ENCODE measurements around the gene TBXA2R.

The TBXA2R gene

GRCh38 chr19:3610745-3611717, 4.4 kb upstream of the TBXA2R start:
- no peaks in the 10 kb centered on the region for H3K27me3 ChIP-seq (ENCODE audit: low read length)
- no peaks in the 10 kb centered on the region for H4K20me1 ChIP-seq (ENCODE audit: low read depth, low read length)
- no peaks in the 10 kb centered on the region for H3F3A ChIP-seq (ENCODE audit: insufficient read depth)
- H3K9me3 ChIP-seq (ENCODE audit: insufficient read depth, low read length), result no peaks in the 10 kb centered on the region
- no peaks in the 10 kb centered on the region for H3K9me2 ChIP-seq (replicated peaks; ENCODE audit: insufficient read depth, low read length)
- H3K9ac ChIP-seq (ENCODE audit: low read length), result no peak overlapping the region
- no peak overlapping the region for H2AFZ ChIP-seq (ENCODE audit: low read depth, low read length, severe bottlenecking)
- no peaks in the 10 kb centered on the region for H3K79me2 ChIP-seq (ENCODE audit: insufficient read depth, low read length)
- TF ChIP-seq EZH2phosphoT487 (conservative IDR thresholded peaks at IDR 0.05; ENCODE audit: low read length) (no peak), CTCF (IDR thresholded peaks at IDR 0.05; ENCODE audit: insufficient read depth, low read length, poor library complexity, severe bottlenecking) (no peak)
- no peak overlapping the region for H3K4me2 ChIP-seq (ENCODE audit: low read depth, low read length, poor library complexity, severe bottlenecking)
- H3K4me3 ChIP-seq (ENCODE audit: insufficient read depth, low read length, poor library complexity, severe bottlenecking), result no peak overlapping the region
- no peak overlapping the region for H3K27ac ChIP-seq (ENCODE audit: low read depth, low read length)
- H3K36me3 ChIP-seq (ENCODE audit: low read length), result no peaks in the 10 kb centered on the region

DNA sequence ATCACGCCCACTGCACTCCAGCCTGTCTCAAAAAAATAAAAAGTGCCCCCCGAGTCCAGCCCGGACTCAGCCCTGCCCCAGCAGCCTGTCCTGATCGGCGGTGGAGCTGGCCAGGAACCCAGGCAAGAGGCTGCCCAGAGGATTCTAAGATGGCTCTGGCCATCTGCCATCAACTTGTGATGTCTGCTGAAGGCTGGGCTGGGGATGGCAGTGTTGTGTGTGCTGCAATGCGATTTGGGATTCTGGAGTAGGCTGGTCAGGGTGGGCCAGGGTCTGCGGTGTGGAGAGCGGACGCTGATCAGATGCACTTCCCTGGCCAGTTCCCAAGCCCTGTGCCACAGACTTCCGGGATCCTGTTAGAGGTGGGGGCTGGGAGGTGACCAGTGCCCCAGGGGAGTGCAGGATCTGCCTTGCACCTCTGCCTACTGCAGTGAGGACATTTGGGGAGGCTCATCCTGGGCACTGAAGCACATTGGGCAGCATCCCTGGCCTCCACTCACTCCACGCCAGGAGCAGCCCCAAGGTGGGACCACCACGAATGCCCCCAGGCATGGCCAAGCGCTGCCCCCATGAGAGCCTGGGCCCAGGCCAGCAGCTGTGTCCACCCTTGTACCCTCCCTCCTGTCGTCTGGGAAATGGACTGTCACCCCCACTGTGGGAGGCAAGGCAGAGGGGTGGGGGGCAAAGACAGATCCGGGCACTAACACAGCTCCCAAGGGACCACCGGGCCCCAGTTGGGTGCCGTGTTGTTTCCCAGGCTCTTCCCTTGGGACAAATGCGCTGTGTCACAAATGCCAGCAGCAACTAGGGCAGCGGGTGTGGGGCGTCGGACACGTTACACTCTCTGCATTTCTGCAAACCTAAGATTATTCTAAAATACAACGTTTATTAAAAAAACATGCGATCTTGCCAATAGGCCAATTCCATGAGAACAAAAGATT, 3.4 kb upstream of the TBXA2R start:
- Histone ChIP-seq H3K9ac (ENCODE audit: low read length) (no peak overlapping the region), H3K4me3 (ENCODE audit: insufficient read depth, low read length, poor library complexity, severe bottlenecking) (no peak overlapping the region), H3K9me2 (replicated peaks; ENCODE audit: insufficient read depth, low read length) (no peaks in the 10 kb centered on the region), H4K20me1 (ENCODE audit: low read depth, low read length) (no peaks in the 10 kb centered on the region), H2AFZ (ENCODE audit: low read depth, low read length, severe bottlenecking) (no peak overlapping the region), H3K9me3 (ENCODE audit: insufficient read depth, low read length) (no peaks in the 10 kb centered on the region), H3K36me3 (ENCODE audit: low read length) (no peaks in the 10 kb centered on the region), H3K27me3 (ENCODE audit: low read length) (no peaks in the 10 kb centered on the region), H3K27ac (ENCODE audit: low read depth, low read length) (no peak overlapping the region), H3F3A (ENCODE audit: insufficient read depth) (no peaks in the 10 kb centered on the region), H3K79me2 (ENCODE audit: insufficient read depth, low read length) (no peaks in the 10 kb centered on the region), H3K4me2 (ENCODE audit: low read depth, low read length, poor library complexity, severe bottlenecking) (no peak overlapping the region)
- no peak for TF ChIP-seq EZH2phosphoT487 (conservative IDR thresholded peaks at IDR 0.05; ENCODE audit: low read length)
- no peak for TF ChIP-seq CTCF (IDR thresholded peaks at IDR 0.05; ENCODE audit: insufficient read depth, low read length, poor library complexity, severe bottlenecking)

DNA sequence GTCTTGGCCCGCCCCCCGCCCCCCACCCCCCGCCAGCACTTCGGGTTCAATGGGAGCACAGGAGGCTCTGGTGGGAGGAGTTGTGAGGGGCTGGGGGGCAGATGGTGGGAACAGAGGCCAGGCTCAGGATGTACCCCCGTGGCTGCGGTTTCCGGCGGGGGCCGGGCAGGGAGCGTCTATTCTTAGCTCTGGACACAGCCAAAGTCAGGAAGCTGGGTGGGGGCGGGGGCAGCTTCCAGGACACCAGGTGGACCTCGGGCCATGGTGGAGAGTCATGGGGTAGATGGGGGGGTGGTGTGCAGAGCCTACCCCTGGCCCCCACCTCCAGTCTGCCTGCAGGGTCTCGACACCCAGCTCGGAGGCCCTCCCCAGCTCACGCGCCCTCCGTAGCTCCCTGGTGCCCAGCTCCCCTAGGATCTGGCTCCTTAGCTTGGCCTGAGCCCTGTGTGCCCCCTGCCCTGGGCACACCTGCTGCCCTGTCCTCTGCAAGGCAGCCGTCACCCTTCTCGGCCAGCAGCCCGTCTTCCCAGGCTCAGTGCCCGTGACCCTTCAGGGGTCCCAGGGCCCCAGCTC, 2.2 kb upstream of the TBXA2R start:
- Histone ChIP-seq H3K36me3 (ENCODE audit: low read length) (no peaks in the 10 kb centered on the region), H2AFZ (ENCODE audit: low read depth, low read length, severe bottlenecking) (no peak overlapping the region), H3K27ac (ENCODE audit: low read depth, low read length) (no peak overlapping the region), H3K9ac (ENCODE audit: low read length) (no peak overlapping the region), H3K9me2 (replicated peaks; ENCODE audit: insufficient read depth, low read length) (no peaks in the 10 kb centered on the region), H3K4me2 (ENCODE audit: low read depth, low read length, poor library complexity, severe bottlenecking) (no peak overlapping the region), H4K20me1 (ENCODE audit: low read depth, low read length) (no peaks in the 10 kb centered on the region), H3K27me3 (ENCODE audit: low read length) (no peaks in the 10 kb centered on the region), H3K4me3 (ENCODE audit: insufficient read depth, low read length, poor library complexity, severe bottlenecking) (no peak overlapping the region), H3K9me3 (ENCODE audit: insufficient read depth, low read length) (no peaks in the 10 kb centered on the region), H3F3A (ENCODE audit: insufficient read depth) (no peaks in the 10 kb centered on the region), H3K79me2 (ENCODE audit: insufficient read depth, low read length) (no peaks in the 10 kb centered on the region)
- TF ChIP-seq EZH2phosphoT487 (conservative IDR thresholded peaks at IDR 0.05; ENCODE audit: low read length), result no peak
- TF ChIP-seq CTCF (IDR thresholded peaks at IDR 0.05; ENCODE audit: insufficient read depth, low read length, poor library complexity, severe bottlenecking), result no peak

Data from SU-DHL-6 (cell line).